ENCODE results near the gene ATP13A1.
"Not testable (repeated sequence)": the region's sequence is repeated elsewhere in the genome, so short reads cannot be mapped to it uniquely, and the experiment has no call there.

Gene ATP13A1

DNA sequence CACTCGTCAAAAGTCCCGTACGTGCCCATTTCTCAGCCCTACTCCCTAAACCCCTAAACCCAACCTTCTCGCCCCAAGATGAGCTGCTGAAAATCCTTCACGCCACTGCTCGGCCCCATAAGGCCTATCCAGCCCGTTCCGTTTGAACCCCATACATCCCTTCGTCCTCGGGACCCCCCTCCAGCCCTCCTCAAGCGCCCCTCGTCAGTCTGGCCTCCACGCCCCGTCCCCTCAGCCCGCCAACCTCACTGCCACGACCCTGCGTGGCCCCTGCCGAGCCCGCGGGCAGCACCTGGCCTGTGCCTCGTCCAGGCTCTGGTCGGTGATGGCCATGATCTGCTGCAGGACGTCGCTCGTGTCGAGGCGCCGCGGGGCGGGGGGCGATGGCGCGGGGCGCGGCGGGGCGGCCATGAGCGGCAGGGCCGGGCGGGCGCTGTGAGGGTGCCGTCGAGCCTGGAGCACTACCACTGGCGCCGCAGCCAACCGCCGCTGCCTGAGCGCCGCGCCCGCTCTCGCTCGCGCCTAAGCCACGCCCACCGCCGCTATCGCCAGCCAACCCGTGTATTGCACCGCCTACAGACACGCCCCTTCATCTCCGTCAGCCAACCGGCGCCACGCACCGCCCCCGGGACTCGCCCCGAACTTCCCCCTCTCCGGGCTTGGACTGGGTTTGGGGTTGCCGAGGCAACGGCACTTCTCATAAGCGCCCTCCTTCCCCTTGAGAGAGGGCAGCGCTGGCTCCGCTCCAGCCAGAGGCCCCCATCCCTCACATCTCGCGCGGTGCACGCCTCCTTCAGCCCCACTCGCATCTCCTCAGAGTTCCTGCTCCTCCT is 45.0 kb downstream of the ATP13A1 start, which contains the start of gene PBX4:
TSS of gene PBX4 (minus strand) at position 469 of the 833 bp plus-strand sequence. CDS start at position 411, 58 bp downstream.
- DNase-seq: peak; percentile 99

- DNase-seq: peak; percentile 45
Measured at GRCh38 chr19:19615086-19615485, 48.4 kb downstream of the ATP13A1 start.

DNA sequence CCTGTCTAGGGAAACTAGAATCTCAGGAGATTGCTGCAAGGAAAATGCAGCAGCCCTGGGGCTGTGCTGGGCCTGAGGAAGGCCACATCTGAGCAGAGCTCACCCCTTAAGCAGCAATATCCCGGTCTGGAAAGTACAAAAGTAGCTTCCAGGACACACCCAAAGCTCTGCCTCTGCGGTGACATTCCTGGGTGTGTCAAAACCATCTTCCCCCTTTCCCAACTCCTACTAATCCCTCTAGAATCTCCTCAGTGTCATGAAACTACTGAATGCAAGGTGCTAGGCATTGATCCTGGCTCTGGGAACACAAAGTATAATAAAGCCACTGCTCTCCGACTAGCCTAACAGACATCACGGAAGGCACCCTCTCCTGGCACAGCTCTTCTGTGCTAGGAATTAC is 50.0 kb downstream of the ATP13A1 start:
- no peak for DNase-seq

GRCh38 chr19:19610376-19611202 is 52.9 kb downstream of the ATP13A1 start:
- DNase-seq: no peak

DNA sequence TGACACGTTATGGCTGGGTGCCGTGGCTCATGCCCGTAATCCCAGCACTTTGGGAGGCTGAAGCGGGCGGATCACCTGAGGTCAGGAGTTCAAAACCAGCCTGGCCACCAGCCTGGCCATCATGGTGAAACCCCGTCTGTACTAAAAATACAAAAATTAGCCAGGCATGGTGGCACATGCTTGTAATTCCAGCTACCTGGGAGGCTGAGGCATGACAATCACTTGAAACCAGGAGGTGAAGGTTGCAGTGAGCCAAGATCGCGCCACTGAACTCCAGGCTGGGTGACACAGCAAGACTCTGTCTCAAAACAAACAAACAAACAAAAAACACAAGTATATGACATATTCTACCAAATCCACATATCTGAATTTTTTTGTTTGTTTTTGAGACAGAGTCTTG is 56.8 kb downstream of the ATP13A1 start:
- DNase-seq: not testable (repeated sequence)

DNA sequence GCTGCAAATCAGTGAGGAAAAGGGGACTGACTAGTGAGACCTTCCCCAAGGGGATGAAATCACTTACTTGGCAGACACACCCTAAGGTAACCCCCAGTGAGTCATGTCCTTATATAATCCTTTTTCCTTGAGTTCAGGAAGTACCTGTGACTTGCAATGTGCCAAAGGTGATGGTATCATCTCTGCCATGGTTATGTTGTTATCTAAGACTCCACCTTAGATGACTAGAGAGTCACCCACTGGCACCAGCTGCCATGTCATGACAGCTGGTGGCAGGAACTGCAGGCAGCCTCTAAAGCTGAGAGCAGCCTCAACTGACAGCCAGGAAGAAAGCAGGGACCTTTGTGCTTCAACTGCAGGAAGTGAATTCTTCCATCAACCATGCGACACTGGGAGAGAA is 57.5 kb downstream of the ATP13A1 start:
- peak; percentile 36 for DNase-seq

DNA sequence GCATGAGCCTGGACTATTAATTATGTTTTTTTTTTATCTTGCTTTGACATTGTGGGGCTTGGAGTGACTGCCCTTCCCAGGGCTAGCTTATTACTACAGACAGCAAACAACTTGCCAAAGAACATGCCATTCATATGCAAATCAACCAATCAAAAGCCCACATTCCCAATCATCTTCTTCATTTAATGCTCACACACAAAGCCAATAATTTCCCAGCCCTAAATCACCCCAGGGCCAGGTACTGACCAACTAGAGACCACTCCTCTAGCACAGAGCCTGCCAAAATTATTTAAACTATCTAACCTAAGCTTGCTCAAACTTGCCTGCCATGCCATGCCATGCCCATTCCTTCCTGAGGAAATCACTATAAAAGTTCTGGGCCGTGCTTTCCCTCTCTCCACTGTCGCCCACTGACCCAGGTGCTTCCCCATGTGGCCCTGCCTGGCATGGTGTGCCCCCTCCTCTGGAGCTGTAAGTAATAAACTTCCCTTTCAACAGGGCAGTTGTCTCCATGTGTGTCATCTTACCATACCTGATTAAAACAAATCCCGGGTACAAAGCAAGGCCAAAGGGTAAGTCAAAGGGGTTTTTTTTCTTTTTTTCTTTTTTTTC is 60.7 kb downstream of the ATP13A1 start:
- DNase-seq: no peak

GRCh38 chr19:19602136-19602712 is 61.3 kb downstream of the ATP13A1 start:
- peak; percentile 39 for DNase-seq

DNA sequence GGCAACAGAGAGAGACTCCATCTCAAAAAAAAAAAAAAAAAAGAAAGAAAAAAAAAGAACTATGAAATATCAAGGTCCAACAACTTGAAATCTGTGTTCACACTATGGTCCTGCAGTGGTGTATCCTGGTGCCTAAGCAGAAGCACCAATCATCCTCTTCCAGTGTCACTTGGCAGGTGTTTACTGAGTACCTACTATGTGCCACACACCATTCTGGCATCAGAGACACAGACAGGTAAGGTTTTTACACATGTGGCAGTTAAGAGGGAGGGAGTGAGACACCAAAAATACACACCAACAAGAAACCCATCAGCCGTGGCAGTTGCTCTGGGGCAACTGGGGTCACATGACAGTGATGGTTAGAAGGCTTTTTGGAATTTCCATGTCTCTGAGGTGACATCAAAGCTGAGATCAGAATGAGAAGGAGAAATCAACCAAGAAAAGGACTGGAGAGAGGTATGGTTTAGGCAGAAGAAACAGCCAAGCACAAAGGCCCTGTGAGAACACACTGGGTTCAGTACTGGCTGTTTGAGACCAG is 62.6 kb downstream of the ATP13A1 start:
- DNase-seq: peak; percentile 19

- peak; percentile 60 for DNase-seq
Measured at GRCh38 chr19:19598728-19599451, 64.6 kb downstream of the ATP13A1 start.

DNA sequence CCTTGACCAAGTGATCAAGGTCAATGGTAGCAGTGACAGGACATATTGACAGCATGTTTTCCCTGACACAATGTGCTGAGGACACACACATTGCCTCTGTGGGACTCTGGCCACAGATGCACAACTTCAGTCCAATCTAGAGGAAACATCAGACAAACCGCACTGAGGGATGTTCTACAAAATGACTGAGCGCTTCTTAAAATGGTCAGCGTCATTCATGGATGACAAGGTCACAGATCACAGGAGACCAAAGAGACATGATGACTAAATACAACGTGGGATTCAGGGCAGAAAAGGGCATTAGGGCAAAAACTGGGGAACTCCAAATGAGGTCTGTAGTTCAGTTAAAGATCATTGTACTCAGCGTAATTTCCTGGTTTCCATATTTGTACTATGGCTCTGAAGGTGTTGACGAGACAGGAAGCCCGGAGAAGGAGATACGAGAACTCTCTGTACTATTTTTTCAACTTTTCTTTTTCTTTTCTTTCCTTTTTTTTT is 65.6 kb downstream of the ATP13A1 start:
- peak; percentile 72 for DNase-seq

Data from stimulated activated CD4-positive, alpha-beta T cell treated with anti-CD3 and anti-CD28 coated beads, Interleukin-4, amount 100 ng/mL, for 24 hours (primary cell).